Fibroblast of lung (primary cell): ENCODE measurements around the gene EPHB1. TPM values are rescaled to one million over a fixed set of nuclear protein-coding genes. Genes with fewer than 3 reads are reported as not detected.

ENCODE experiments used
- DNase-seq, 2 donors: peaks; one replicate each; pipeline versions ENCODE4 v3.0.0 to v3.0.0-alpha.2; 2010; ENCODE audit warnings: low read depth in 2 of 2
- H2AFZ ChIP-seq: 2 replicates; pipeline ENCODE4 v1.5.1; 2012; ENCODE audit warnings: low read length, control low read depth, inconsistent platforms
- H3K27ac ChIP-seq: 2 replicates; pipeline ENCODE4 v1.5.1; 2011; ENCODE audit warnings: low read length, control low read depth; ENCODE audit not compliant: insufficient read depth
- H3K27me3 ChIP-seq: 2 replicates; pipeline ENCODE4 v1.5.1; 2011; ENCODE audit warnings: mild to moderate bottlenecking, low read length; ENCODE audit not compliant: control insufficient read depth, insufficient read depth
- H3K36me3 ChIP-seq: 2 replicates; pipeline ENCODE4 v1.5.1; 2011; ENCODE audit warnings: low read length; ENCODE audit not compliant: control insufficient read depth, insufficient read depth
- H3K4me1 ChIP-seq: 2 replicates; pipeline ENCODE4 v1.5.1; 2011; ENCODE audit warnings: low read length; ENCODE audit not compliant: control insufficient read depth, insufficient read depth; ENCODE audit errors: extremely low read depth
- H3K4me2 ChIP-seq: 2 replicates; pipeline ENCODE4 v1.5.1; 2011; ENCODE audit warnings: low read length, control low read depth; ENCODE audit not compliant: insufficient read depth; ENCODE audit errors: extremely low read depth
- H3K4me3 ChIP-seq, 4 experiments: fragments of 200-600 bp in 1 of 4; sonication (generic) in 1 of 4; replicated peaks in 1 of 4; 2 replicates each; pipeline ENCODE4 v1.5.1; 2011 to 2016; ENCODE audit warnings: low read length in 4 of 4, low read depth in 3 of 4, mild to moderate bottlenecking in 3 of 4, control low read depth in 2 of 4, inconsistent platforms in 1 of 4, mixed read lengths in 1 of 4; ENCODE audit not compliant: insufficient read depth in 1 of 4; ENCODE audit errors: control extremely low read depth in 1 of 4
- H3K79me2 ChIP-seq: 2 replicates; pipeline ENCODE4 v1.5.1; 2012; ENCODE audit warnings: mild to moderate bottlenecking, low read length, inconsistent platforms; ENCODE audit not compliant: control insufficient read depth, insufficient read depth
- H3K9ac ChIP-seq: 2 replicates; pipeline ENCODE4 v1.5.1; 2011; ENCODE audit warnings: mild to moderate bottlenecking, low read length, control low read depth; ENCODE audit not compliant: insufficient read depth
- H3K9me3 ChIP-seq: 2 replicates; pipeline ENCODE4 v1.5.1; 2012; ENCODE audit warnings: low read depth, low read length; ENCODE audit not compliant: control insufficient read depth, insufficient read depth
- H4K20me1 ChIP-seq: 2 replicates; pipeline ENCODE4 v1.5.1; 2011; ENCODE audit warnings: low read length; ENCODE audit not compliant: control insufficient read depth, insufficient read depth; ENCODE audit errors: extremely low read depth
- EZH2 ChIP-seq: IDR thresholded peaks from 2 replicates; pipeline ENCODE4 v1.5.1; 2012; ENCODE audit warnings: low read length, control low read depth, mild to moderate bottlenecking; ENCODE audit errors: missing control alignments
- polyA plus RNA-seq, 2 donors: library from polyadenylated mRNA; depleted of rRNA in 1 of 2; stranded (reverse) in 1 of 2; unstranded in 1 of 2; fragments of >200 nt; gene quantifications; 2 replicates each; pipeline ENCODE4 v1.2.1, GENCODE V29; 2011 to 2012; ENCODE audit warnings: missing spikeins in 1 of 2
- total RNA-seq: library from RNA; depleted of rRNA; stranded (reverse); fragments of >200 nt; gene quantifications from 2 replicates; pipeline ENCODE4 v1.2.1, GENCODE V29; 2014
- TF ChIP-seq, protein P1 (sequence below), 2 donors: IDR thresholded peaks in 1 of 2; conservative IDR thresholded peaks in 1 of 2; 1 replicate in 1 of 2; 2 replicates in 1 of 2; pipeline ENCODE4 v1.5.1; 2011 to 2012; ENCODE audit warnings: low read length in 2 of 2, control low read depth in 1 of 2, inconsistent platforms in 1 of 2, low read depth in 1 of 2, mild to moderate bottlenecking in 1 of 2

Gene EPHB1
- total and polyA plus RNA-seq, 2 donors (not counting 1 experiment from before 2014, with no cell fraction given) = 0.14 to 0.50 TPM

DNA sequence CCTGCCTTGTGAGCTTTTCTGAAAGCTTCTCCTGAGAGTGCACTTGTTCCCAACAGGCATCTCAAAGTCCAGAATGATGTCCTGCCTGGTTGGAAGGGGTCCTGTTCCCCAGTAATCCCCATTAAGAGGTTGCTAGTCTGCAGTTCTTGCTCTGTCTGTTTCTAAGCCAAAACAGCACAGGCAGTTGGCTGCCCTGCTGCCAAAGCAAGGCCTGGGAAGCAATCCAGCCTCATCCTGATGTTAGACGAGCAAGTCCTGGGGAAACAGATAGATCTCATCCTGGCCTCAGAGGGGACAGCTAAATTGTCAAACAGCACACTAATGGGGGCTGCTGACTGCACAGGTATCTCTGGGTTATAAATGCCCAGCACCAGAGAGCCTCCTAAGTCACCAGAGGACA lies 198.0 kb downstream of the EPHB1 start:
- H2AFZ ChIP-seq = no peak overlapping the region
- no peak overlapping the region for H3K9ac ChIP-seq
- no peaks in the 10 kb centered on the region for H3K4me1 ChIP-seq
- no peaks in the 10 kb centered on the region for H3K36me3 ChIP-seq
- no peak overlapping the region for H3K27ac ChIP-seq
- H3K4me2 ChIP-seq = no peak overlapping the region
- H3K79me2 ChIP-seq = no peaks in the 10 kb centered on the region
- TF ChIP-seq, protein P1, sequence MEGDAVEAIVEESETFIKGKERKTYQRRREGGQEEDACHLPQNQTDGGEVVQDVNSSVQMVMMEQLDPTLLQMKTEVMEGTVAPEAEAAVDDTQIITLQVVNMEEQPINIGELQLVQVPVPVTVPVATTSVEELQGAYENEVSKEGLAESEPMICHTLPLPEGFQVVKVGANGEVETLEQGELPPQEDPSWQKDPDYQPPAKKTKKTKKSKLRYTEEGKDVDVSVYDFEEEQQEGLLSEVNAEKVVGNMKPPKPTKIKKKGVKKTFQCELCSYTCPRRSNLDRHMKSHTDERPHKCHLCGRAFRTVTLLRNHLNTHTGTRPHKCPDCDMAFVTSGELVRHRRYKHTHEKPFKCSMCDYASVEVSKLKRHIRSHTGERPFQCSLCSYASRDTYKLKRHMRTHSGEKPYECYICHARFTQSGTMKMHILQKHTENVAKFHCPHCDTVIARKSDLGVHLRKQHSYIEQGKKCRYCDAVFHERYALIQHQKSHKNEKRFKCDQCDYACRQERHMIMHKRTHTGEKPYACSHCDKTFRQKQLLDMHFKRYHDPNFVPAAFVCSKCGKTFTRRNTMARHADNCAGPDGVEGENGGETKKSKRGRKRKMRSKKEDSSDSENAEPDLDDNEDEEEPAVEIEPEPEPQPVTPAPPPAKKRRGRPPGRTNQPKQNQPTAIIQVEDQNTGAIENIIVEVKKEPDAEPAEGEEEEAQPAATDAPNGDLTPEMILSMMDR (conservative IDR thresholded peaks at IDR 0.05 in 1 of 2, IDR thresholded peaks at IDR 0.05 in 1 of 2; ENCODE audit: low read depth in 1 of 2, low read length in 2 of 2) = no peak
- no peak for TF ChIP-seq EZH2
- no peaks in the 10 kb centered on the region for H3K27me3 ChIP-seq
- H3K9me3 ChIP-seq = no peaks in the 10 kb centered on the region
- DNase-seq = no peak
- H3K4me3 ChIP-seq = no peak overlapping the region
- H4K20me1 ChIP-seq = no peaks in the 10 kb centered on the region

DNA sequence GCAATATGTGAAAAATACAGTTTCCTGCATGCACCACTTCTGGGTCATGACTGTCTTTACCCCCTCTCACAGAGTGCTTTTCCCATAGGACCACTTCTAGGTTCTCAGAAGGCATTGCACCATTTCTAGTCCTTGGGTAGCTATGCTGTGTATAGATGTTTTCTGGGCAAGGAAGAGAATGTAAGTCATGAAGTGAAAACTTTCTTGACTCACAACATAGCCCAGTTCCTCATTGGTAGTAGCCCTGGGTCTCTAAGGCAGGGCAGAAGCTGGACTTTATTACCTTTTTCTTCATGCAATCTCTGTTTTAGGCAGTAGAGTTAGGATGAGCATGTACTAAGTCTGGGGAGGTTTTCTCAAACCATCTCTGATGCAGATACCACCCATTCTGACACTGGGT lies 203.1 kb downstream of the EPHB1 start:
- no peaks in the 10 kb centered on the region for H3K36me3 ChIP-seq
- DNase-seq = no peak
- H3K4me2 ChIP-seq = no peak overlapping the region

DNA sequence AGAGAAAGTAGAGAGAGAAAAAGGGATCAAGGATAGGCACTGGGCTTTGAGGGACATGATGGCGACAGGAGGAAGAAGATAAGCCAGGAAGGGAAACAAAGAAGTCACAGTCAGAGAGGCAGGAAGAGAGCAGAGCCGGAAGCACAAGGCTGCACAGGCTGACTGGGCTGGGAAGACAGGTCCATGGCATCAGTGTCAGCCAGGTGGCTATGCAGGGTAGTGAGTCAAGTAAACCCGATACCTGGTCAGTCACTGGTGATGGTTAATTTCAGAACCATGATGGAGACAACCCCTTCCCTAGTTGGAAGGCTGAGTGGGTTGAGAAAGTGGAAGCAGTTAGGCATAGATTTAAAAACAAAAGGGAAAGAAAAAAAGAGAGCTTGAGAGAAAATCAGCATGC lies 203.8 kb downstream of the EPHB1 start:
- H3K9ac ChIP-seq = no peak overlapping the region
- H3K79me2 ChIP-seq = no peaks in the 10 kb centered on the region
- DNase-seq = no peak
- H3K27ac ChIP-seq = no peak overlapping the region
- no peaks in the 10 kb centered on the region for H3K4me1 ChIP-seq
- H3K27me3 ChIP-seq = no peaks in the 10 kb centered on the region
- no peaks in the 10 kb centered on the region for H4K20me1 ChIP-seq
- no peaks in the 10 kb centered on the region for H3K36me3 ChIP-seq
- H2AFZ ChIP-seq = no peak overlapping the region
- no peak overlapping the region for H3K4me3 ChIP-seq
- no peaks in the 10 kb centered on the region for H3K9me3 ChIP-seq
- no peak overlapping the region for H3K4me2 ChIP-seq
- no peak for TF ChIP-seq EZH2
- TF ChIP-seq, protein P1 (conservative IDR thresholded peaks at IDR 0.05 in 1 of 2, IDR thresholded peaks at IDR 0.05 in 1 of 2; ENCODE audit: low read depth in 1 of 2, low read length in 2 of 2) = no peak

More for the DNA sequence above, 203.1 kb downstream of the EPHB1 start:
- TF ChIP-seq, protein P1 (conservative IDR thresholded peaks at IDR 0.05 in 1 of 2, IDR thresholded peaks at IDR 0.05 in 1 of 2; ENCODE audit: low read depth in 1 of 2, low read length in 2 of 2) = no peak
- no peak for TF ChIP-seq EZH2
- no peaks in the 10 kb centered on the region for H3K4me1 ChIP-seq
- no peaks in the 10 kb centered on the region for H4K20me1 ChIP-seq
- no peaks in the 10 kb centered on the region for H3K79me2 ChIP-seq
- H3K27me3 ChIP-seq = no peaks in the 10 kb centered on the region
- no peak overlapping the region for H3K27ac ChIP-seq
- no peaks in the 10 kb centered on the region for H3K9me3 ChIP-seq
- no peak overlapping the region for H3K9ac ChIP-seq
- no peak overlapping the region for H3K4me3 ChIP-seq
- H2AFZ ChIP-seq = no peak overlapping the region
